GM10248 (cell line): ENCODE measurements around the gene C14orf93.

ENCODE experiments used
- CTCF ChIA-PET: fragments of 300-600 bp; sonication (Branson Sonifier 250); formaldehyde crosslinking; extraction: SDS; loops from one replicate; lab custom pipeline; 2021; ENCODE audit warnings: antibody characterized with exemption; lab: Yijun Ruan, JAX
- POLR2A ChIA-PET: fragments of 350-650 bp; sonication (Branson Sonifier 250); formaldehyde crosslinking; extraction: SDS; loops from one replicate; lab custom pipeline; 2020; ENCODE audit warnings: antibody characterized with exemption; lab: Yijun Ruan, JAX
- DNase-seq: peaks from one replicate; pipeline ENCODE4 v3.0.0; 2012; ENCODE audit errors: extremely low spot score
- TF ChIP-seq, protein P1 (sequence below): IDR thresholded peaks from 2 replicates; pipeline ENCODE4 v1.5.1; 2012; ENCODE audit warnings: mild to moderate bottlenecking, low read depth; ENCODE audit errors: extremely low read depth, missing control alignments, control extremely low read depth

The C14orf93 gene

DNA sequence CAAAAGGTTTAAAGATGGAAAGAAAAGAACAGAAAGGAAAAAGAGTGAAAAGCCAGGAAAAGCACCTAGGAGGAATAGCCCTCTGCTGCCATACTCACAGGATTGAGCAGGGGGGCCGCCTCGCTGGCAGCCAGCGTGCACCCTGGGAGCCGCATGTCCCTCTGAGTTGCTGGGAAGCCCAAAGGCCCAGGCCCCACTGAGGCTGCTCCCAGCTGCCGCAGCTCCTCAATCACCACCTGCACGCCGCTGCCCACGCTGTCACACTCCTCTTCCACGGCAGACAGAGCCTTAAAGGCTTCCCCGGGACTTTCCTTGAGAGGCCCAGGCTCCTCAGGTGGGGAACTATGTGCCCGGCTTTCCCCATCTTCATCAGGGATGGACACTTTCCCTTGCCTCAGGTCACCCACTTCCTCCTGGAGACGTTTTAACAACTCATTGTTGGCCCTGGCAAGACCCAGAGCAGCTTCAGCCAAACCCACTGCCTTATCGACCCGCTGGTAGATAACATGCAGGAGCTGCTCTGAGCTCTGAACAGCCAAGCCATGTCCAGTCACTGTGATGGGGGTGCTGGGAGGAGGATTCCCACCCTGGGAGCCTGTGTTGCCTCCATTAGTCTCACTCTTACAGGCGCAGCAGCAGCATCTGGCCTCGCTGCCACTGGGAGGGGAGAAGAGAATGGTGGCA is 11.5 kb downstream of the C14orf93 start:
- DNase-seq, result no peak
- POLR2A ChIA-PET, result no interaction called here
- CTCF ChIA-PET, result interaction anchor here (10.4 to 18.9 kb wide), 2 partner anchors 14 to 59 kb away, joined by 218 to 834 read pairs; partner anchors contain the start of genes AJUBA and CDH24
- TF ChIP-seq, protein P1, sequence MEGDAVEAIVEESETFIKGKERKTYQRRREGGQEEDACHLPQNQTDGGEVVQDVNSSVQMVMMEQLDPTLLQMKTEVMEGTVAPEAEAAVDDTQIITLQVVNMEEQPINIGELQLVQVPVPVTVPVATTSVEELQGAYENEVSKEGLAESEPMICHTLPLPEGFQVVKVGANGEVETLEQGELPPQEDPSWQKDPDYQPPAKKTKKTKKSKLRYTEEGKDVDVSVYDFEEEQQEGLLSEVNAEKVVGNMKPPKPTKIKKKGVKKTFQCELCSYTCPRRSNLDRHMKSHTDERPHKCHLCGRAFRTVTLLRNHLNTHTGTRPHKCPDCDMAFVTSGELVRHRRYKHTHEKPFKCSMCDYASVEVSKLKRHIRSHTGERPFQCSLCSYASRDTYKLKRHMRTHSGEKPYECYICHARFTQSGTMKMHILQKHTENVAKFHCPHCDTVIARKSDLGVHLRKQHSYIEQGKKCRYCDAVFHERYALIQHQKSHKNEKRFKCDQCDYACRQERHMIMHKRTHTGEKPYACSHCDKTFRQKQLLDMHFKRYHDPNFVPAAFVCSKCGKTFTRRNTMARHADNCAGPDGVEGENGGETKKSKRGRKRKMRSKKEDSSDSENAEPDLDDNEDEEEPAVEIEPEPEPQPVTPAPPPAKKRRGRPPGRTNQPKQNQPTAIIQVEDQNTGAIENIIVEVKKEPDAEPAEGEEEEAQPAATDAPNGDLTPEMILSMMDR, result no peak

DNA sequence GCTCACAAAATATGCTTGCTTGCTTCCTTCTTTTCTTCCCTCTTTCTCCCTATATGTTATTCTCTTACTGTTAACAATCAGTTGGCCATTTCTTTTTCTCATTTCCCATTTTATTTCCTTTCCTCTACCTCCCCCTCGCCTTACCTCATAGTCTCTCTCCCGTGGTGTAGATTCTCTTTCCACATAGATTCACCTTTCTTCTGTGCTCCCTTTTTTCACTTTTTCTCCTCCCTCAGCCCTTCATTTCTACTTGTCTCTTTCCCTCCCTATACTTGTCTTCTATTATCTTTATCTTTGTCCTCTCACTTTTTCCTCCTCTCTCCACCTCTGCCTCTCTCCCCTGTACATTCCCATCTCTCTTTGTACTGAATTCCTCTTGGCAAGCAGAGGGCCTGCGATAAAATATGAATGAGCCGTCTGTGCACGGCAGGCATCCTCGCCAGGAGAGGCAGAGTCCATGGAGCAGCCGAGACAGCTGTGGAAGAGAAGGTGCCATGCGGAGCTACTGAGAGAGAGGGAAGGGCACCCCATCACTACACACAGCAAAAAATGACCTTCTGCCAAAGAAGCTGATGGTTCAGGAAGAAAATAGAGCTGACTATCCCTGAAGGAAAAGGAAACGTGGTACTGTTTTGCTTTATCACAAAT is 12.1 kb downstream of the C14orf93 start:
- CTCF ChIA-PET, result interaction anchor here (1.4 to 18.9 kb wide), 6 partner anchors 8 to 60 kb away, joined by 3 to 834 read pairs (median 74); partner anchors contain the start of genes AJUBA, CDH24 and PSMB5
- no peak for DNase-seq
- POLR2A ChIA-PET, result no interaction called here
- TF ChIP-seq, protein P1, result no peak

DNA sequence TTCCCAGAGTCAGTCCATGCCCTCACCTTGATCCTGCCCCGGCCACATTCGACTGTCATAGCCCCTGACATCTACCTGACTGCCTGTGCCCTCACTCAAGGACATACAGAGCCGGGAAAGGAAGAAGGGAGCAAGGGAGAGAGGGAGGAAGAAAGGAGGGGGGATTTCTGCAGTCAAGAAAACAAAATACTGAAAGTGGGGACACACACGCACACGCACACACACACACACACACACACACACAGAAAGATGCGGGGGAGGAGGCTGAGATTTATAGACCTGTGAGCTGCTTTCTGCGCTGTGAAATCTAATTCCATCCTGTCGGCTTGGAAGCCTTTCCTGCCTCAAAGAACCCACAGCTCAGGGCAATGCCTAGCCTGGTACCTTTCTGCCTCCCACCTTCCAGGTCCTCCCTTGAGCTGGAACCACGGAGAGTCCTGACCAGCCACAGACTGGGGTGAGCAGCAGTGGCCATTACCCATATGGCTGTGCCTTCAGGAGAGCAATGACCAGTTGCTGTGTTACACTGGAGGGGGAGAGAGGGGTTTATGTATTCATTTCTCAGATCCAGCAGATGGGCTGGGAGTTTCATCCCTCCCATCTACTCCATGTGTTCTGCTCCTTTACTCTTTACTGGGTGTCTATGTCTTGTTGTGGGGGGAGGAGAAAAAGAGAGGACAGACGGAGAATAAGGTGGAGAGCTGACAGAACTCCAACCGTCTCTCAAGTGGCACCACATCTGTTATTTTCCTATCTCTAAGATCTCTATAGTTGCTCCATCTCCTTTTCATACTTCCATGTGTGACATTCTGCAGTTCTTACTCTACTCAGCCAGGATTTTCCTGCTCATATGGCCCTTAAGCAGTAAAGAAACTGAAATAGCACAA is 12.9 kb downstream of the C14orf93 start:
- ChIA-PET POLR2A (interaction anchor here (1.5 kb wide), 1 partner anchor 10 kb away, joined by 4 read pairs; no protein-coding TSS in a partner anchor), CTCF (interaction anchor here (0.9 to 18.9 kb wide), 8 partner anchors 8 to 60 kb away, joined by 3 to 834 read pairs (median 49); partner anchors contain the start of genes AJUBA, CDH24, PSMB11 and PSMB5)
- TF ChIP-seq, protein P1, result no peak
- no peak for DNase-seq

DNA sequence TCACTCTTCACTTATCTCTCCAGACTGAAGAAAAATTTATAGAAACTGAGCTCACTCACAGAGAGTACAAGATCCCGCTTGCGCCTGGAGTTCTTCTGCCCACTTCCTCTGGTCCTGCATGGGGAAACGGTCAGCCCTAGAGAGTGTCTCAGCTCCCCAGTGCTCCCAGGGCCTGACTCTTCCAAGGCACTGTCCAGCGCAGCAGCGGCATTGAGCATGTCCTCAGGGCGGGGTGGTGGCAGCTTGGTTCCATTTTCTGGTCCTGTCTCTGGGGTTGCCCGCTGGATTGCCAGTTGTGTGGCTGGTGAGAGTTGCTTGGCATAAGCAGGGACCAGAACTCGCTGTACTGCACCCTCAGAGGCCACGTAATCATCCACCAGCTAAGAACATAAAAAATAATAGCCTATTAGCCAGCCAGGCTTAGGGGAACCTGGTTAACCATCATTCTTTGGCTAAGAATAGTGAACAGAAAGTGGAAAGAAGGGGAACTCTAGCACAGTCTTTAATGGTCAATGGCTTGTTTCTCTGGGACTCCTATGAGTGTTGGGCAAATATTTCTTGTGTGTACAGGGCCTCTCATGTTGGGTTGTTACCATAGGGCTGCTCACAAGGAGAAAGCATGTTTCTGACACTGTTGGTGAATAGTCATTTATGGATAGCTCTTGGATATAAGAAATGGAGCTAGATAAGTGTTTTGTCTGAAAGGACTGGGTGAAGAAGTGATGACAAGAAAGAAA is 13.9 kb downstream of the C14orf93 start:
- DNase-seq, result no peak
- TF ChIP-seq, protein P1, result no peak
- ChIA-PET POLR2A (interaction anchor here (0.6 to 1.5 kb wide), 3 partner anchors 11 to 174 kb away, joined by 3 to 5 read pairs (median 4); no protein-coding TSS in a partner anchor), CTCF (interaction anchor here (0.9 to 18.9 kb wide), 15 partner anchors 9 to 113 kb away, joined by 3 to 834 read pairs (median 13); partner anchors contain the start of genes AJUBA, CDH24, PRMT5 and PSMB11)

DNA sequence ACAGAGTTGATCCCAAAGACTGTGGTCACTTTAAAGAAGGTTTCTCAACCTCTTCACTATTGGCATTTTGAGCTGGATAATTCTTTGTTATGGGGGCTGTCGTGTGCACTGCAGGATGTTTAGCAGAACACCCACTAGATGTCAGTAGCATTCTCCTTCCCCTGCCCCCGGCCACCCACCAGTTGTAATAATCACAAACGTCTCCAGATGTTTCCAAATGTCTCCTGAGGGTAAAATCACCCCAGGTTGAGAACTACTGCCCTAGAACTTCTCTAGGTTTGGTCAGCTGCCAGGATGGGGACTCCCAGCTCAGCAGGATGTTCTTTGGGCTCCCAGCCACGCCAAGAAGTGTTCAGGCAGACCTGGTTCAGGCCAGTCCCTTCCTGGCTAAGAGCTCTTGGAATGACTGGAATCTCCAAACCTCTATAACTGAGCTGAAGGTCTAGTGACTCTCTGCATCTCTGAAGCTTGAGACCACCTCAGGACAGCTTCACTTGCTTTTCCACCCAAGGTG is 15.1 kb downstream of the C14orf93 start:
- ChIA-PET CTCF (interaction anchor here (0.8 to 18.9 kb wide), 25 partner anchors 10 to 165 kb away, joined by 3 to 834 read pairs (median 7); partner anchors contain the start of genes ACIN1, AJUBA, C14orf119 and CDH24), POLR2A (interaction anchor here (0.6 to 1.1 kb wide), 2 partner anchors 12 to 1228 kb away, joined by 3 to 6 read pairs; no protein-coding TSS in a partner anchor)
- peak; percentile 45 for DNase-seq
- TF ChIP-seq, protein P1, result peak; percentile 63
